Panc1 (cell line): ENCODE results near the gene CDKN3.

Experiments used
- CTCF ChIP-seq: fragments of 450-650 bp; IDR thresholded peaks from 2 replicates; pipeline ENCODE4 v1.5.1; 2017; ENCODE audit warnings: mild to moderate bottlenecking
- POLR2AphosphoS5 ChIP-seq: IDR thresholded peaks from 2 replicates; pipeline ENCODE4 v1.6.1; 2012; ENCODE audit warnings: mild to moderate bottlenecking, low read depth, low read length, moderate library complexity
- SIN3A ChIP-seq: IDR thresholded peaks from 2 replicates; pipeline ENCODE4 v1.6.1; 2012; ENCODE audit warnings: low read depth, mild to moderate bottlenecking, low read length, moderate library complexity, borderline replicate concordance; ENCODE audit not compliant: insufficient read depth

GRCh38 chr14:54360667-54361066, 36.1 kb upstream of the CDKN3 start:
- TF ChIP-seq CTCF: no peak
- TF ChIP-seq POLR2AphosphoS5: no peak
- TF ChIP-seq SIN3A: no peak
